ENCODE measurements around the gene NUDCD3. TPM values are rescaled to one million over a fixed set of nuclear protein-coding genes. Genes with fewer than 3 reads are reported as not detected.
A peak's percentile ranks its signal among the peaks of the same experiment; 100 is the strongest.

NUDCD3 gene
- total and polyA plus RNA-seq, 12 donors, result 16.2 to 116 (median 102) TPM

DNA sequence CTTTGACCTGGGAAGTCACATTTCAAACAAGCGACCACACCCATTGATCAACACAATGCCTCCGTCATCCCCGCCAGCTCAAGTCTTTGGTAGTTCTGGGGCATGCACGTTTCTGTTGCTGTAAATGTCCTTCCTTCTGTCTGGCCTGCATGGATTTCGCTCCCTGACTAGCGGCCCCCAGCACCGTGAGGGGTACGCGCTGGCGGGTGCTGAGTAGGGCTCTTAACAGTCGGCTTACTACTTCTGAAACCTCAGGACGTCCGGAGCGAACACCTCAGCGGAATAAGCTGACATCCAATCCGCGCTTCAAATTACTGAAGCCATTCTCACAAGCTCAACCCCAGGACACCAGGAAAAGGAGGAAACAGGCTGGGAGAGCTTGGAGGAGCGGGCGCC is 505 bp downstream of the NUDCD3 start:
- Histone ChIP-seq H3K27me3 (peaks cover 0 to 7% (median 0%) of the 10 kb centered on the region in 7 donors), H3K27ac (peak overlapping the region; percentile 95 to 100 (median 98)), H3K4me3 (peak overlapping the region; percentile 80 to 92 (median 85)), H3K36me3 (peaks cover 0 to 4% (median 0%) of the 10 kb centered on the region in 9 donors), H3K9me3 (no peaks in the 10 kb centered on the region), H3K4me1 (peaks cover 0 to 54% (median 47%) of the 10 kb centered on the region in 9 donors)
- TF ChIP-seq CTCF (IDR thresholded peaks at IDR 0.05), result no peak
- ATAC-seq (peak; percentile 1 to 50 (median 16)), DNase-seq (no peak)
- WGBS, 2 donors, result 0% methylated on average over 19 of the region's 19 CpGs
- intact Hi-C loops (cut with DNase I), result loop anchor here in 2 of 10 donors (5.0 to 10.0 kb wide), 2 partner anchors 75 to 82 kb away; partner anchors contain the start of gene DDX56 (in 1 of the 2)

GRCh38 chr7:44488955-44489354 is 1.5 kb downstream of the NUDCD3 start:
- Histone ChIP-seq H3K36me3 (peaks cover 0 to 14% (median 2%) of the 10 kb centered on the region in 9 donors), H3K27me3 (no peaks in the 10 kb centered on the region), H3K4me1 (peaks cover 0 to 64% (median 57%) of the 10 kb centered on the region in 9 donors), H3K9me3 (no peaks in the 10 kb centered on the region), H3K4me3 (peak overlapping the region in 9 of 10 donors; percentile 80 to 92 (median 86)), H3K27ac (no peak overlapping the region)
- WGBS, 2 donors, result 83 to 88% methylated on average over 3 of the region's 3 CpGs
- DNase-seq, result no peak
- ATAC-seq, result no peak
- no peak for TF ChIP-seq CTCF (IDR thresholded peaks at IDR 0.05)
- intact Hi-C loops (cut with DNase I), result loop anchor here in 2 of 10 donors (5.0 to 10.0 kb wide), 2 partner anchors 76 to 83 kb away; partner anchors contain the start of gene DDX56 (in 1 of the 2)

DNA sequence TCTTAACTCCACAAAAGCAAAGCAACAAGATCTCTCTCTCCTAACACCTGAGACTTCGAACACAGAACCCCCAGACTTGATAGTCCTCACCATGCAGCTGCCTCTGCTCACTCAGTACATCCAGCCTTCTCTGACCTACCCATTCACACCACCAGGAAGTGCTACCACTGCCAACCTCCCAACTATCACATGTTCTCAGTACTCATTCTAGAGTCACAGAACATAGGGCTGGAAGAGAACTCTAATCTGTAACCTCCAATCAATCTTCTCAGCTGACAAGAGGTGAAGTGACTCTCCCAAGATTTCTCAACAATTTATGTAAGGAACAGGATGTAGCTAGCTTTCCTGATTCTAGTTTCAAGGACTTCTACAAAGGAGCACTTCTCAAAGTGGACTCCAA is 3.8 kb downstream of the NUDCD3 start:
- intact Hi-C loops (cut with DNase I), result loop anchor here in 2 of 10 donors (5.0 to 10.0 kb wide), 2 partner anchors 78 to 86 kb away; partner anchors contain the start of gene DDX56 (in 1 of the 2)
- no peak overlapping the region for H3K4me3 ChIP-seq
- peaks cover 0 to 36% (median 22%) of the 10 kb centered on the region in 9 donors for H3K36me3 ChIP-seq
- peaks cover 0 to 70% (median 60%) of the 10 kb centered on the region in 9 donors for H3K4me1 ChIP-seq
- ATAC-seq, result no peak
- H3K9me3 ChIP-seq, result peaks cover 0 to 16% (median 0%) of the 10 kb centered on the region in 11 donors
- no peaks in the 10 kb centered on the region for H3K27me3 ChIP-seq
- no peak for TF ChIP-seq CTCF (IDR thresholded peaks at IDR 0.05)
- WGBS, 2 donors, result 86 to 95% methylated on average over 1 of the region's 1 CpG
- no peak for DNase-seq
- peak overlapping the region in 3 of 10 donors; percentile 7 to 69 (median 8) for H3K27ac ChIP-seq

DNA sequence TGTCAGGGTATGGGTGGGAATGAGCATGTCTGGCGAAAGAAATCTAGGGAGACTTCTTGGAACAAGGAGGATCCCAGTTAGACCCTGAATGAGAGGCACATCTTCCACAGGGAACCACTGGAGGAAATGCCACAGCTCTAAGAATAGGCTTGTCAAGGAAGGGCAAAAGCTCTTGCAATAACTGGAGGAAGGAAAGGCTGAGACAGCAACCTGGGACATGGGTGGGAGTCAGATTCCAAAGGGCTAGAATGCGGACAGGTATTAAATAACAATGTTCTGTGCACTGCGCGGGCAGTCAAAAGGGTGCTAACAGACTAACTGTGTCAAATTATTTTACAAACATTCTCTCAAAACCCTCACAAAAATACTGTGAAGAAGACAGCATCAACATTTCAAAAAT is 4.5 kb downstream of the NUDCD3 start:
- peak overlapping the region in 3 of 10 donors; percentile 2 to 69 (median 8) for H3K27ac ChIP-seq
- TF ChIP-seq CTCF (IDR thresholded peaks at IDR 0.05), result no peak
- no peak overlapping the region for H3K4me3 ChIP-seq
- whole genome bisulfite sequencing, 2 donors, result 76 to 84% methylated on average over 4 of the region's 4 CpGs
- ATAC-seq (no peak), DNase-seq (no peak)
- H3K36me3 ChIP-seq, result peaks cover 0 to 43% (median 25%) of the 10 kb centered on the region in 9 donors
- peaks cover 0 to 16% (median 0%) of the 10 kb centered on the region in 11 donors for H3K9me3 ChIP-seq
- intact Hi-C loops (cut with DNase I), result loop anchor here in 2 of 10 donors (5.0 to 10.0 kb wide), 2 partner anchors 79 to 86 kb away; partner anchors contain the start of gene DDX56 (in 1 of the 2)
- no peaks in the 10 kb centered on the region for H3K27me3 ChIP-seq
- H3K4me1 ChIP-seq, result peaks cover 0 to 65% (median 60%) of the 10 kb centered on the region in 9 donors
